HFFc6 (cell line): ENCODE data around the gene MYBPC1. TPM values are rescaled to one million over a fixed set of nuclear protein-coding genes. Genes with fewer than 3 reads are reported as not detected.
"Not testable (repeated sequence)": the region's sequence is repeated elsewhere in the genome, so short reads cannot be mapped to it uniquely, and the experiment has no call there.

ENCODE experiments used
- DNase-seq: peaks from one replicate; pipeline ENCODE4 v3.0.0-alpha.2; 2018
- H3K27ac Mint-ChIP-seq: 2 replicates; pipeline ENCODE4 v1.8.0; 2020; ENCODE audit warnings: mild to moderate bottlenecking, mixed read lengths
- H3K27me3 Mint-ChIP-seq: 2 replicates; pipeline ENCODE4 v1.8.0; 2021; ENCODE audit warnings: mild to moderate bottlenecking, moderate library complexity, mixed read lengths; ENCODE audit not compliant: insufficient read depth
- H3K36me3 Mint-ChIP-seq: 2 replicates; pipeline ENCODE4 v1.8.0; 2021; ENCODE audit warnings: low read depth, mixed read lengths
- H3K4me1 Mint-ChIP-seq: 2 replicates; pipeline ENCODE4 v1.8.0; 2020; ENCODE audit warnings: low read depth, mixed read lengths
- H3K4me3 Mint-ChIP-seq: 2 replicates; pipeline ENCODE4 v1.8.0; 2020; ENCODE audit warnings: mild to moderate bottlenecking, moderate library complexity, mixed read lengths
- H3K9me3 Mint-ChIP-seq: 2 replicates; pipeline ENCODE4 v1.8.0; 2020; ENCODE audit warnings: mild to moderate bottlenecking, mixed read lengths
- total RNA-seq, 6 experiments: library from RNA; stranded (reverse); fragmentation: NEBNext Ultra II Directional; extraction: Animal tissue kit (Norgen Biotek cat#: 25700); gene quantifications; 2 replicates in 1 of 6; 3 replicates in 5 of 6; pipeline ENCODE4 v1.2.3, GENCODE V29; 2021
- TF ChIP-seq, protein P1 (sequence below): fragments of 200-600 bp; sonication (generic); IDR thresholded peaks from 2 replicates; pipeline ENCODE4 v1.5.0; 2021; ENCODE audit warnings: antibody characterized with exemption, mild to moderate bottlenecking

MYBPC1 gene
- total RNA-seq, 6 experiments from 2014 or later = not detected

DNA sequence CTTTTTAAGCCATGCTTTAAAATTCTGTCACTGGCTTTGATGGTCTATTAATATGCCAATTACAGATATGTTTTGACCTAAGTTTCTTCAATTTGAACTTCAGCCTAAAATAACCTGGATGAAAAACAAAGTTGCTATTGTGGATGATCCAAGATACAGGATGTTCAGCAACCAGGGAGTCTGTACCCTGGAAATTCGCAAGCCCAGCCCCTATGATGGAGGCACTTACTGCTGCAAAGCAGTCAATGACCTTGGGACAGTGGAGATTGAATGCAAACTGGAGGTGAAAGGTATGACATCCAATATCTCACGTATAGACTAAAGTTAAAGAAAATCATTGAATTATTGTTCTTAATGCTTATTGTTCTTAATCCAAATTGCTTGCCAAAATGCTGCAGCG lies 85.5 kb downstream of the MYBPC1 start:
- Mint-ChIP-seq H3K4me1 (no peaks in the 10 kb centered on the region), H3K36me3 (no peaks in the 10 kb centered on the region), H3K27ac (no peak overlapping the region), H3K9me3 (no peaks in the 10 kb centered on the region), H3K4me3 (no peak overlapping the region), H3K27me3 (no peaks in the 10 kb centered on the region)
- no peak for DNase-seq
- TF ChIP-seq, protein P1, sequence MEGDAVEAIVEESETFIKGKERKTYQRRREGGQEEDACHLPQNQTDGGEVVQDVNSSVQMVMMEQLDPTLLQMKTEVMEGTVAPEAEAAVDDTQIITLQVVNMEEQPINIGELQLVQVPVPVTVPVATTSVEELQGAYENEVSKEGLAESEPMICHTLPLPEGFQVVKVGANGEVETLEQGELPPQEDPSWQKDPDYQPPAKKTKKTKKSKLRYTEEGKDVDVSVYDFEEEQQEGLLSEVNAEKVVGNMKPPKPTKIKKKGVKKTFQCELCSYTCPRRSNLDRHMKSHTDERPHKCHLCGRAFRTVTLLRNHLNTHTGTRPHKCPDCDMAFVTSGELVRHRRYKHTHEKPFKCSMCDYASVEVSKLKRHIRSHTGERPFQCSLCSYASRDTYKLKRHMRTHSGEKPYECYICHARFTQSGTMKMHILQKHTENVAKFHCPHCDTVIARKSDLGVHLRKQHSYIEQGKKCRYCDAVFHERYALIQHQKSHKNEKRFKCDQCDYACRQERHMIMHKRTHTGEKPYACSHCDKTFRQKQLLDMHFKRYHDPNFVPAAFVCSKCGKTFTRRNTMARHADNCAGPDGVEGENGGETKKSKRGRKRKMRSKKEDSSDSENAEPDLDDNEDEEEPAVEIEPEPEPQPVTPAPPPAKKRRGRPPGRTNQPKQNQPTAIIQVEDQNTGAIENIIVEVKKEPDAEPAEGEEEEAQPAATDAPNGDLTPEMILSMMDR = no peak

DNA sequence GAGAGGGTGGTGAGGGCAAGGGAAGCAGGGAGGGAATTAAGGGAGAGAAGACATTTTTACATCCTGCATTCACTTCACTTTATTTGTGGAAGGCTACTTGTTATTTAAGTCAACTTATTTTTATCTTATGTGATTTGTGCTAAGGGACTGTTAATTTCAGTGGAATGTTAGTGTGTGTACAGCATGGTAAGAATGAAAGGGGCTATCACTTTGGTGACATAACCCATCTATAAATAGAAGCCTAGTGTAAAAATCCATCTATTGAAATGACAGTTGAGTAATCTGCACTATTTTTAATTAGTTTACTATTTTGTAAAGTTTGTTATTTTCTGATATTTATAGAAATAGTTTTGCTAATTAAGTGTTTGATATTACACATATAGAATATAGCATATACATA lies 85.9 kb downstream of the MYBPC1 start:
- Mint-ChIP-seq H3K27me3 (no peaks in the 10 kb centered on the region), H3K4me1 (no peaks in the 10 kb centered on the region), H3K36me3 (no peaks in the 10 kb centered on the region), H3K27ac (no peak overlapping the region), H3K4me3 (no peak overlapping the region), H3K9me3 (no peaks in the 10 kb centered on the region)
- TF ChIP-seq, protein P1 = no peak
- no peak for DNase-seq

DNA sequence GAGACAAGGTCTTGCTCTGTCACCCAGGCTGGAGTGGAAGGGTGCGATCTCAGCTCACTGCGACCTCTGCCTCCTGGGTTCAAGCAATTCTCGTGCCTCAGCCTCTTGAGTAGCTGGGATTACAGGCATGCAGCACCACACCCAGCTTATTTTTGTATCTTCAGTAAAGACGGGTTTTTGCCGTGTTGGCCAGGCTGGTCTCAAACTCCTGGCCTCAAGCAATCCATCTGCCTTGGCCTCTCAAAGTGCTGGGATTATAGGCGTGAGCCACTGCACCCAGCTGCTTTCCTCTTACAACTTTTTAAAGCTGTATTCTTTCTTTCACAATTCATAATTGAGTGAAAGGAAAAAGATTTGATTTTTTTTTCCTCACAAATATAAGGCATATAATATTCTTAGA lies 86.9 kb downstream of the MYBPC1 start:
- H3K9me3 Mint-ChIP-seq, H3K36me3 Mint-ChIP-seq, H3K4me3 Mint-ChIP-seq, H3K27me3 Mint-ChIP-seq, H3K27ac Mint-ChIP-seq, DNase-seq, H3K4me1 Mint-ChIP-seq: not testable (repeated sequence)

DNA sequence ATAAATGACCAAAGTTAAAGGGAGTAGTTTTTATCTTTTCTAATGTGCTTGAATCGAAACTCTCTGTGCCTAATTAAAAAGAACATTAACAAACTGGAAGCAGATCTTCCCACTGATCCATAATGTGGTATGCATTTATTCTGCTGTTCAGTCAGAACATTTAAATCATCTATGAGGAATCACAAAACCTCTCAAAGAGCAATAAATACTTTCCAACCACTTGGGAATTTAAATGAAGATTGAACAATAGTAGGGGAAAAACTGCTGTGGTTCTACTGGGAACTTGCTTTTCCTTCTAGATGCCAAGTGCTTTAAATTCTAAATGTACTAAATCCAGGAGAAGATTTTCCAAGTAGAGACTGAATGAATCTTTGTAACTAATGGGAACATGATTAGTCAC lies 90.3 kb downstream of the MYBPC1 start:
- H3K4me1 Mint-ChIP-seq = no peaks in the 10 kb centered on the region
- no peak for DNase-seq
- H3K9me3 Mint-ChIP-seq = no peaks in the 10 kb centered on the region
- H3K27ac Mint-ChIP-seq = no peak overlapping the region
- TF ChIP-seq, protein P1 = no peak
- H3K27me3 Mint-ChIP-seq = no peaks in the 10 kb centered on the region; the same call in 1 of the 2 replicates
- no peaks in the 10 kb centered on the region for H3K36me3 Mint-ChIP-seq
- H3K4me3 Mint-ChIP-seq = no peak overlapping the region

DNA sequence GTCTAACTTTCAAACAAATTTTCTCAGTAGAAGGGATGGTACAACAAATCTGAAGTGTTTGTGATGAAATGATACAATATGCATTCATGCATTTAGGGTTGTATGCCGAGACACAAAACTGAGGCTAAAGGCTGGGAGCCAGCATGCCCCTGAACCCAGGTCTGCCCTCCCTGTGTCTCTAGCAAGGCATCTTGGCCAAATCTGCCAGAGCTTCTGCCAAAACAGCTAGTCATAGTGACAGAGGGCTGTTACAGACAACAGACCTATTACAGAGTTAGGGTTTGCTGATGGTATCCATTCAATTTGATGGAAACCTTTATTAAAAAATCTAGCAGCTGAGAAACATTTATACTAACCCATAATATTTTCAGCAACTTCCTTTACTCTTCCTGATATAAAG lies 91.4 kb downstream of the MYBPC1 start:
- DNase-seq = no peak
- Mint-ChIP-seq H3K4me1 (no peaks in the 10 kb centered on the region), H3K27ac (no peak overlapping the region), H3K36me3 (no peaks in the 10 kb centered on the region), H3K4me3 (no peak overlapping the region), H3K9me3 (no peaks in the 10 kb centered on the region), H3K27me3 (peaks cover 2% of the 10 kb centered on the region; the same call in 1 of the 2 replicates)
- TF ChIP-seq, protein P1 = no peak

DNA sequence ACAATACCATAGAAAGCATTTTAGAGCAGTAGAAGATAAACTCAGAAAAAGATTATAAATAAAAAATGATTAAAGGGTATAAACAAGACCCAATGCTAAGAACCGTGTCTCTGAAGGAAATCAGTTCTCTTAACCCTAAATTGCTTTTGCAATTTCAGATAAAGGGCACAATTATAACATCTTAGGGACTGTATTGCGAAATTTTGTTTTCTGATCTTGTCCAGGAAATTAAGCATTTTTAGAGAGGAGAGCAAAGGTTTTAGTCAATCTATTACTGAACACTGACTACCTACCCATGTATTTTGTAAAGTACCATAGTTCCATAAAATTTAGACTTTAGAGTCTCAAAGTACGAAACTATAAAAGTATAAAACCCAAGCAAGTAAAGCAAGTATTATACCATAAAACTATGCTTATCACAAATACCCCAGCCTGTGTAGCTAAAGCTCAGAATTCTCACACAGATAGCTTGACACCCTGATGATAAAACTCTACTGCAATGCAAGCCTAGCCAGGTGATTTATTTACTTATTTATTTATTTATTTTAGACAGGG lies 95.8 kb downstream of the MYBPC1 start:
- no peak overlapping the region for H3K27ac Mint-ChIP-seq
- peaks cover 5% of the 10 kb centered on the region; the same call in 1 of the 2 replicates for H3K9me3 Mint-ChIP-seq
- H3K4me3 Mint-ChIP-seq = no peak overlapping the region
- H3K27me3 Mint-ChIP-seq = peaks cover 3% of the 10 kb centered on the region
- TF ChIP-seq, protein P1 = no peak
- DNase-seq = no peak
- H3K4me1 Mint-ChIP-seq = peaks cover 6% of the 10 kb centered on the region
- no peaks in the 10 kb centered on the region for H3K36me3 Mint-ChIP-seq
